Thyroid gland (tissue), 4 donors: ENCODE measurements around the gene WIPF3. TPM values are rescaled to one million over a fixed set of nuclear protein-coding genes. Genes with fewer than 3 reads are reported as not detected.

Experiments used
- DNase-seq, 2 donors: peaks; one replicate each; pipeline ENCODE4 v3.0.0-alpha.2; 2019
- H3K27ac ChIP-seq, 3 donors: fragments of 200-600 bp; sonication (generic); 1 replicate in 2 of 3; 2 replicates in 1 of 3; pipeline ENCODE4 v1.5.1; 2016 to 2019; ENCODE audit warnings: mild to moderate bottlenecking in 1 of 3, moderate library complexity in 1 of 3
- H3K27me3 ChIP-seq: fragments of 200-600 bp; sonication (generic); one replicate; pipeline ENCODE4 v1.5.1; 2019
- H3K36me3 ChIP-seq, 2 donors: fragments of 200-600 bp; sonication (generic); one replicate each; pipeline ENCODE4 v1.5.1; 2016 to 2019
- H3K4me1 ChIP-seq, 2 donors: fragments of 200-600 bp; sonication (generic); one replicate each; pipeline ENCODE4 v1.5.1; 2017 to 2019
- H3K4me3 ChIP-seq, 3 donors: fragments of 200-600 bp; sonication (generic); replicated peaks in 1 of 3; 1 replicate in 2 of 3; 2 replicates in 1 of 3; pipeline ENCODE4 v1.5.1; 2016; ENCODE audit warnings: mild to moderate bottlenecking in 1 of 3
- H3K9me3 ChIP-seq: fragments of 200-600 bp; sonication (generic); one replicate; pipeline ENCODE4 v1.5.1; 2017
- POLR2A ChIP-seq, 2 donors: fragments of 450-650 bp; IDR thresholded peaks; one replicate each; pipeline ENCODE4 v1.6.1; 2017; ENCODE audit warnings: antibody characterized with exemption in 2 of 2, mild to moderate bottlenecking in 2 of 2, moderate library complexity in 1 of 2
- whole genome bisulfite sequencing, 2 donors: methylation state at CpG; one replicate each; pipeline ENCODE4 v1.1.5; 2017; 5-methylcytosine and 5-hydroxymethylcytosine counted together
- intact Hi-C: fragments of 100-400 bp; cut with DNase I; formaldehyde crosslinking; loops from one replicate; pipeline ENCODE4 v1.15.1; 2023
- total RNA-seq, 4 donors: library from RNA; depleted of rRNA; stranded (reverse); fragments of >200 nt; gene quantifications; one replicate each; pipeline ENCODE4 v1.2.3, GENCODE V29; 2016
- TF ChIP-seq, protein P1 (sequence below), 6 experiments: fragments of 200-600 bp in 3 of 6; fragments of 450-650 bp in 3 of 6; sonication (generic) in 3 of 6; IDR thresholded peaks; one replicate each; pipeline ENCODE4 v1.5.1; 2016 to 2019; ENCODE audit warnings: antibody characterized with exemption in 6 of 6, mild to moderate bottlenecking in 2 of 6, inconsistent platforms in 1 of 6, moderate library complexity in 1 of 6

Gene WIPF3
- total RNA-seq, 4 donors from 2014 or later, result 0.22 to 1.2 (median 0.70) TPM

DNA sequence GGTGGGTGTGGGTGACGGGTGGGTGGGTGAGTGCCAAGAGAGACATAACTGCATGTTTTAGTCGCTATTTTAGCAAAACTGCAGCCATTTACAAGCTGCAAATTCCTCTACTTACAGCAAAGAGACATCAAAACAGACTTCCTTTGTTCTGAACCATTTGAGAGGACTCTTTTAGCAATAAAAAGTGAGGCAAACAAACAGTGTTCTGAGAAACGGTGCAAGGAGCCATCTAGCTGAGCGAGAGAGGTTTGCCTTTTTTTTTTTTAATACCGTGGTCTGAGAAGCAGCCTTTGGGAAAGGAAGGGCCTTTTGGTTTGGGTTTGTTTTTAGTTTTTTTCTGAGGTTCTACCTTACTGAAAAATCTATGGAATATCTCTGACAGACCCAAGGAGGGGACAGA is 120.4 kb downstream of the WIPF3 start:
- DNase-seq, result no peak
- H3K4me3 ChIP-seq, result no peak overlapping the region
- H3K4me1 ChIP-seq, result no peaks in the 10 kb centered on the region
- intact Hi-C loops, result loop anchor here (10.0 kb wide), 1 partner anchor 182 kb away; no protein-coding TSS in a partner anchor
- H3K36me3 ChIP-seq, result peaks cover 0 to 4% of the 10 kb centered on the region in 2 donors
- no peak for TF ChIP-seq POLR2A (IDR thresholded peaks at IDR 0.05)
- TF ChIP-seq, protein P1, sequence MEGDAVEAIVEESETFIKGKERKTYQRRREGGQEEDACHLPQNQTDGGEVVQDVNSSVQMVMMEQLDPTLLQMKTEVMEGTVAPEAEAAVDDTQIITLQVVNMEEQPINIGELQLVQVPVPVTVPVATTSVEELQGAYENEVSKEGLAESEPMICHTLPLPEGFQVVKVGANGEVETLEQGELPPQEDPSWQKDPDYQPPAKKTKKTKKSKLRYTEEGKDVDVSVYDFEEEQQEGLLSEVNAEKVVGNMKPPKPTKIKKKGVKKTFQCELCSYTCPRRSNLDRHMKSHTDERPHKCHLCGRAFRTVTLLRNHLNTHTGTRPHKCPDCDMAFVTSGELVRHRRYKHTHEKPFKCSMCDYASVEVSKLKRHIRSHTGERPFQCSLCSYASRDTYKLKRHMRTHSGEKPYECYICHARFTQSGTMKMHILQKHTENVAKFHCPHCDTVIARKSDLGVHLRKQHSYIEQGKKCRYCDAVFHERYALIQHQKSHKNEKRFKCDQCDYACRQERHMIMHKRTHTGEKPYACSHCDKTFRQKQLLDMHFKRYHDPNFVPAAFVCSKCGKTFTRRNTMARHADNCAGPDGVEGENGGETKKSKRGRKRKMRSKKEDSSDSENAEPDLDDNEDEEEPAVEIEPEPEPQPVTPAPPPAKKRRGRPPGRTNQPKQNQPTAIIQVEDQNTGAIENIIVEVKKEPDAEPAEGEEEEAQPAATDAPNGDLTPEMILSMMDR (IDR thresholded peaks at IDR 0.05), result no peak
- no peak overlapping the region for H3K27ac ChIP-seq
- no peaks in the 10 kb centered on the region for H3K27me3 ChIP-seq
- H3K9me3 ChIP-seq, result no peaks in the 10 kb centered on the region
- WGBS, 2 donors, result 80 to 81% methylated on average over 5 of the region's 5 CpGs

- WGBS, 2 donors, result 89 to 92% methylated on average over 17 of the region's 17 CpGs
- Histone ChIP-seq H3K4me3 (no peak overlapping the region), H3K9me3 (no peaks in the 10 kb centered on the region), H3K36me3 (no peaks in the 10 kb centered on the region), H3K27ac (no peak overlapping the region), H3K4me1 (no peaks in the 10 kb centered on the region), H3K27me3 (no peaks in the 10 kb centered on the region)
- no peak for DNase-seq
- TF ChIP-seq POLR2A (IDR thresholded peaks at IDR 0.05), result no peak
- TF ChIP-seq, protein P1 (IDR thresholded peaks at IDR 0.05), result no peak
- intact Hi-C loops, result loop anchor here (10.0 kb wide), 1 partner anchor 184 kb away; no protein-coding TSS in a partner anchor
These were observed 122.9 kb downstream of the WIPF3 start for GRCh38 chr7:29929018-29929807.

- no peak for DNase-seq
- H3K4me1 ChIP-seq, result no peaks in the 10 kb centered on the region
- H3K4me3 ChIP-seq, result no peak overlapping the region
- no peaks in the 10 kb centered on the region for H3K27me3 ChIP-seq
- TF ChIP-seq POLR2A (IDR thresholded peaks at IDR 0.05), result no peak
- TF ChIP-seq, protein P1 (IDR thresholded peaks at IDR 0.05), result no peak
- WGBS, 2 donors, result 89 to 91% methylated on average over 2 of the region's 2 CpGs
- H3K9me3 ChIP-seq, result no peaks in the 10 kb centered on the region
- peaks cover 0 to 7% of the 10 kb centered on the region in 2 donors for H3K36me3 ChIP-seq
- H3K27ac ChIP-seq, result no peak overlapping the region
- intact Hi-C loops, result no loop called here
These were observed 128.8 kb downstream of the WIPF3 start for GRCh38 chr7:29935111-29935510.

DNA sequence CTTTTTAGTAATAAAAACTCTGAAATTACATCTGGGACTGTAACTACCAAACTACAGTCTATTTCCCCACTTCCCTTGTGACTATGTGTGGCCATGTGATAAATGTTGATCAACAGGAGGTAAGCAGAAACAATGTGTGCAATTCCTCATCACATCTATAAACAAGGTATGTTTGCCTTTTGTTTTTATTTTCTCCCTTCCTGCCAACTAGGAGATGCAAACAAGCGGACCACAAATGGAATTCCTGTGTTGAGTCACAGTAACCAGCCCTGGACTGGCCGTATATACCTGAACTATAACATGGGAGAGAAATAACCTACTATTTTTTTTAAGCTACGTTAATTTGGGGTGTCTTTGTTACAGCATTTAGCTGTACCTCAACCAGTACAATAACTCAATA is 130.8 kb downstream of the WIPF3 start:
- Histone ChIP-seq H3K9me3 (no peaks in the 10 kb centered on the region), H3K4me3 (no peak overlapping the region), H3K36me3 (peaks cover 0 to 7% of the 10 kb centered on the region in 2 donors), H3K27me3 (no peaks in the 10 kb centered on the region), H3K27ac (no peak overlapping the region), H3K4me1 (no peaks in the 10 kb centered on the region)
- 93 to 97% methylated on average over 3 of the region's 3 CpGs for WGBS, 2 donors
- no peak for DNase-seq
- TF ChIP-seq, protein P1 (IDR thresholded peaks at IDR 0.05), result no peak
- TF ChIP-seq POLR2A (IDR thresholded peaks at IDR 0.05), result no peak
- intact Hi-C loops, result no loop called here

- no peaks in the 10 kb centered on the region for H3K9me3 ChIP-seq
- no peak overlapping the region for H3K4me3 ChIP-seq
- WGBS, 2 donors, result 96% methylated on average over 2 of the region's 2 CpGs
- H3K36me3 ChIP-seq, result peaks cover 0 to 14% of the 10 kb centered on the region in 2 donors
- TF ChIP-seq, protein P1 (IDR thresholded peaks at IDR 0.05), result no peak
- TF ChIP-seq POLR2A (IDR thresholded peaks at IDR 0.05), result no peak
- H3K4me1 ChIP-seq, result no peaks in the 10 kb centered on the region
- DNase-seq, result no peak
- intact Hi-C loops, result no loop called here
- no peaks in the 10 kb centered on the region for H3K27me3 ChIP-seq
- H3K27ac ChIP-seq, result no peak overlapping the region
These were observed 133.9 kb downstream of the WIPF3 start for GRCh38 chr7:29940199-29940598.
